ENCODE measurements around the gene TBC1D20. TPM values are rescaled to one million over a fixed set of nuclear protein-coding genes. Genes with fewer than 3 reads are reported as not detected.
A peak's percentile ranks its signal among the peaks of the same experiment; 100 is the strongest.
"Not testable (repeated sequence)": the region's sequence is repeated elsewhere in the genome, so short reads cannot be mapped to it uniquely, and the experiment has no call there.

Gene TBC1D20
- total RNA-seq, 1 experiment from 2014 or later = 18.7 TPM

DNA sequence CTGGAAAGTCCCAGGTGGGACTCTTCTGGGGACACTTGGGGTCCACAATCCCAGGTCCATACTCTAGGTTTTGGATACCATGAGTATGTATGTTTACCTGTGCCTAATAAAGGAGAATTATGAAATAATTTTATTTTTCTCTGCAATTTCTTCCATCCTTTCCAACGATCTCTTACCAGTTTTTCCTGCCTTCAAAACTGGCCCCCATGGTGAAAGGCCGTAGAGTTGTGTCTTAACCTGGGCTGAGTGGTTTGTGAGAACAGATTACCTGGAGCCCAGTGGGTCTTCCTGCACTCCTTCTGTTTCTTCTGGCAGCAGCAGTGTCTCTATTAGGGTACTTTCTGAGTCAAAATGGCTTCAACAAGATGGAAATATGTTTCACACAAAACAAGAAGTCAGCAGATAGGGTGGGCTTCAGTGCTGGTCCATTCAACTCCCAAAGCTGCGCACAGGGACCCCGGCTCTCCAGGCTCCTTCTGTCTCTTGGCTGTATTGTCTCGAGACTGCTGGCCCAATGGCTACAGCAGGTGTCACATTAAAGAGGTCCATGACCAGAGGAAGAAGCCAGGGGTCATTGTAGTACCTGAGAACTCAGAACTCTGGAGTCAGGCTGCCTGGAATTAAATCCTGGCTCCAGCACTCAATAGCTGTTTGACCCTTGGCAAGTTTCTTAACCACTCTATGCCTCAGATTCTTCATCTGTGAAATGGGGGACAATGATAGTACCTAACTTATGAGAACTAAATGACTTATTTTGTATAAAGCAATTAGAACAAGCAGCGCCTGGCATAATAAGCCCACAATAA, 64.7 kb downstream of the TBC1D20 start:
- intact Hi-C loops (cut with micrococcal nuclease; ENCODE audit: unreplicated experiment) = no loop called here
- no peak overlapping the region for H3K4me3 Mint-ChIP-seq (ENCODE audit: low read depth, unreplicated experiment)
- peaks cover 97% of the 10 kb centered on the region for H3K36me3 Mint-ChIP-seq (ENCODE audit: insufficient read depth, unreplicated experiment)
- CTCF ChIA-PET = no interaction called here
- no TSS peak for BruUV-seq (replicated peaks)
- DNase-seq = no peak
- H3K27me3 Mint-ChIP-seq (ENCODE audit: unreplicated experiment) = no peaks in the 10 kb centered on the region
- peak overlapping the region; percentile 84 for H3K27ac Mint-ChIP-seq (ENCODE audit: unreplicated experiment)
- peaks cover 13% of the 10 kb centered on the region for H3K4me1 Mint-ChIP-seq (ENCODE audit: low read depth, unreplicated experiment)
- H3K9me3 Mint-ChIP-seq (ENCODE audit: low read depth, unreplicated experiment) = no peaks in the 10 kb centered on the region
- TF ChIP-seq, protein P1, sequence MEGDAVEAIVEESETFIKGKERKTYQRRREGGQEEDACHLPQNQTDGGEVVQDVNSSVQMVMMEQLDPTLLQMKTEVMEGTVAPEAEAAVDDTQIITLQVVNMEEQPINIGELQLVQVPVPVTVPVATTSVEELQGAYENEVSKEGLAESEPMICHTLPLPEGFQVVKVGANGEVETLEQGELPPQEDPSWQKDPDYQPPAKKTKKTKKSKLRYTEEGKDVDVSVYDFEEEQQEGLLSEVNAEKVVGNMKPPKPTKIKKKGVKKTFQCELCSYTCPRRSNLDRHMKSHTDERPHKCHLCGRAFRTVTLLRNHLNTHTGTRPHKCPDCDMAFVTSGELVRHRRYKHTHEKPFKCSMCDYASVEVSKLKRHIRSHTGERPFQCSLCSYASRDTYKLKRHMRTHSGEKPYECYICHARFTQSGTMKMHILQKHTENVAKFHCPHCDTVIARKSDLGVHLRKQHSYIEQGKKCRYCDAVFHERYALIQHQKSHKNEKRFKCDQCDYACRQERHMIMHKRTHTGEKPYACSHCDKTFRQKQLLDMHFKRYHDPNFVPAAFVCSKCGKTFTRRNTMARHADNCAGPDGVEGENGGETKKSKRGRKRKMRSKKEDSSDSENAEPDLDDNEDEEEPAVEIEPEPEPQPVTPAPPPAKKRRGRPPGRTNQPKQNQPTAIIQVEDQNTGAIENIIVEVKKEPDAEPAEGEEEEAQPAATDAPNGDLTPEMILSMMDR (IDR thresholded peaks at IDR 0.05; ENCODE audit: unreplicated experiment) = no peak

DNA sequence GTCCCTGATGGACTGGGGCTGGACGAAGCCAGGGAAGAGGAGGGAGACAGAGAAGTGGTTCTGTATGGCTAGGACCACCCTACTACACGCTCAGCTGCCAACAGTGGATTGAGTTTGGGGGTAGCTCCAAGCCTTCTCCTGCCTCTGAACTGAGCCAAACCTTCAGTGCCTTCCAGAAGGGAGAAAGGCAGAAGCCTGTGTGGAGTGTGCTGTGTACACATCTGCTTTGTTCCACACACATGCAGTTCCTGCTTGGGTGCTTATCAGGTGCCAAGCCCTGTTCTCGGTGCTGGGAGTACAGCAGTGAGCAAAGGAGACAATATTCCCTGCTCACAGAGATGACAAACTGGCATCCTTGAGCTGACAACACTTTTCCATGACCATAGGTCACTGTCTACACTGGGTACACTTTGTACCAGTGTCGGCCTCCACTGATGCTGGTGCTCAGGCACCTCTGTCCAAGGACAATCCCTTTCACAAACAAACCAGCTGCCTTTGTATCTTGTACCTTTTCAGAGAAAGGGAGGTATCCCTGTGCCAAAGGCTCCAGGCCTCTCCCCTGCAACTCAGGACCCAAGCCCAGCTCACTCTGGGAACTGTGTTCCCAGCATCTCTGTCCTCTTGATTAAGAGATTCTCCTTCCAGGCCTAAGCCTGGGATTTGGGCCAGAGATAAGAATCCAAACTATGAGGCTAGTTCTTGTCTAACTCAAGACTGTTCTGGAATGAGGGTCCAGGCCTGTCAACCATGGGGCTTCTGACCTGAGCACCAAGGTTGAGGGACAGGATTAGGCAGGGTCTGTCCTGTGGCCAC, 65.5 kb downstream of the TBC1D20 start:
- Mint-ChIP-seq H3K36me3 (ENCODE audit: insufficient read depth, unreplicated experiment) (peaks cover 98% of the 10 kb centered on the region), H3K4me1 (ENCODE audit: low read depth, unreplicated experiment) (peaks cover 13% of the 10 kb centered on the region), H3K9me3 (ENCODE audit: low read depth, unreplicated experiment) (no peaks in the 10 kb centered on the region), H3K4me3 (ENCODE audit: low read depth, unreplicated experiment) (no peak overlapping the region), H3K27me3 (ENCODE audit: unreplicated experiment) (no peaks in the 10 kb centered on the region), H3K27ac (ENCODE audit: unreplicated experiment) (no peak overlapping the region)
- TSS peak; percentile 9 for BruUV-seq (replicated peaks)
- intact Hi-C loops (cut with micrococcal nuclease; ENCODE audit: unreplicated experiment) = no loop called here
- TF ChIP-seq, protein P1 (IDR thresholded peaks at IDR 0.05; ENCODE audit: unreplicated experiment) = no peak
- DNase-seq = no peak
- CTCF ChIA-PET = no interaction called here

DNA sequence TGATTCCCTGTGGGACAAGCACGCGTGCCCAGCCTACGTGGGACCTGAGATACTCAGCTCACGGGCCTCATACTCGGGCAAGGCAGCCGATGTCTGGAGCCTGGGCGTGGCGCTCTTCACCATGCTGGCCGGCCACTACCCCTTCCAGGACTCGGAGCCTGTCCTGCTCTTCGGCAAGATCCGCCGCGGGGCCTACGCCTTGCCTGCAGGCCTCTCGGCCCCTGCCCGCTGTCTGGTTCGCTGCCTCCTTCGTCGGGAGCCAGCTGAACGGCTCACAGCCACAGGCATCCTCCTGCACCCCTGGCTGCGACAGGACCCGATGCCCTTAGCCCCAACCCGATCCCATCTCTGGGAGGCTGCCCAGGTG, 66.1 kb downstream of the TBC1D20 start:
- H3K9me3 Mint-ChIP-seq (ENCODE audit: low read depth, unreplicated experiment) = no peaks in the 10 kb centered on the region
- BruUV-seq (replicated peaks) = no TSS peak
- H3K36me3 Mint-ChIP-seq (ENCODE audit: insufficient read depth, unreplicated experiment) = peaks cover 98% of the 10 kb centered on the region
- CTCF ChIA-PET = no interaction called here
- DNase-seq = no peak
- TF ChIP-seq, protein P1 (IDR thresholded peaks at IDR 0.05; ENCODE audit: unreplicated experiment) = no peak
- no peak overlapping the region for H3K27ac Mint-ChIP-seq (ENCODE audit: unreplicated experiment)
- no peaks in the 10 kb centered on the region for H3K27me3 Mint-ChIP-seq (ENCODE audit: unreplicated experiment)
- no peak overlapping the region for H3K4me3 Mint-ChIP-seq (ENCODE audit: low read depth, unreplicated experiment)
- peaks cover 13% of the 10 kb centered on the region for H3K4me1 Mint-ChIP-seq (ENCODE audit: low read depth, unreplicated experiment)
- intact Hi-C loops (cut with micrococcal nuclease; ENCODE audit: unreplicated experiment) = no loop called here

DNA sequence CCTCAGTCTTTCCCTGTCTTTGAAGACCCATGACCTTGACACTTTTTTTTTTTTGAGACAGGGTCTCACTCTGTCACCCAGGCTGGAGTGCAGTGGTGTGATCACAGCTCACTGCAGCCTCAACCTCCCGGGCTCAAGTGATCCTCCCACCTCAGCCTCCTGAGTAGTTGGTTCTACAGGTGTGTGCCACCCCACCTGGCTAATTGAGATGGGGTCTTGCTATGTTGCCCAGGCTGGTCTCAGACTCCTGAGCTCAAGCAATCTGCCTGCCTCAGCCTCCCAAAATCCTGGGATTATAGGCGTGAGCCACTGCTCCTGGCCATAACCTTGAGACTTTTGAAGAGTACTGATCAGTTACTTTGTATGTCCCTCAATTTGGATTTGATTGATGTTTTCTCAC, 69.0 kb downstream of the TBC1D20 start:
- Mint-ChIP-seq H3K27ac (ENCODE audit: unreplicated experiment) (peak overlapping the region; percentile 85), H3K36me3 (ENCODE audit: insufficient read depth, unreplicated experiment) (peaks cover 99% of the 10 kb centered on the region), H3K4me1 (ENCODE audit: low read depth, unreplicated experiment) (peaks cover 11% of the 10 kb centered on the region)
- intact Hi-C loops (cut with micrococcal nuclease; ENCODE audit: unreplicated experiment); BruUV-seq (replicated peaks); DNase-seq; H3K27me3 Mint-ChIP-seq (ENCODE audit: unreplicated experiment); H3K9me3 Mint-ChIP-seq (ENCODE audit: low read depth, unreplicated experiment); H3K4me3 Mint-ChIP-seq (ENCODE audit: low read depth, unreplicated experiment); CTCF ChIA-PET: not testable (repeated sequence)
